Right lobe of liver (tissue), 4 donors: Measurements from ENCODE around the gene ARMH4.

Experiments
- CTCF ChIP-seq, 4 donors: fragments of 200-600 bp in 3 of 4; fragments of 450-650 bp in 1 of 4; IDR thresholded peaks; one replicate each; pipeline versions ENCODE4 v1.5.1 to v1.8.0; 2016 to 2022; ENCODE audit warnings: antibody characterized with exemption in 4 of 4, mild to moderate bottlenecking in 2 of 4
- POLR2A ChIP-seq: fragments of 450-650 bp; IDR thresholded peaks from one replicate; pipeline ENCODE4 v1.6.1; 2017; ENCODE audit warnings: antibody characterized with exemption, mild to moderate bottlenecking
- donor health status: DM: no; HTN: no; CAD: no.
- donor health status: DM: no; HTN: no; CAD: no.
- donor health status: DM: no; HTN: yes; CAD: no.

- TF ChIP-seq CTCF (IDR thresholded peaks at IDR 0.05) (no peak), POLR2A (no peak)
Observed at GRCh38 chr14:58150243-58150805, 1.7 kb downstream of the ARMH4 start.
